Aorta (tissue), 5 donors: Measurements from ENCODE around the gene NECTIN3. TPM values are rescaled to one million over a fixed set of nuclear protein-coding genes. Genes with fewer than 3 reads are reported as not detected.

ENCODE experiments used
- ATAC-seq: fragments of 200-7000 bp; cut with Tn5 transposase; one replicate; pipeline ENCODE4 v1.9.1; 2022; ENCODE audit warnings: moderate library complexity; ENCODE audit not compliant: low FRiP score
- DNase-seq, 2 donors: peaks; one replicate each; pipeline ENCODE4 v3.0.0-alpha.2; 2020
- H3K27ac ChIP-seq, 2 donors: one replicate each; pipeline ENCODE4 v1.5.1; 2013; ENCODE audit warnings: low read length in 2 of 2, mild to moderate bottlenecking in 2 of 2, moderate library complexity in 2 of 2, control low read depth in 1 of 2, inconsistent platforms in 1 of 2, low read depth in 1 of 2
- H3K27me3 ChIP-seq, 2 donors: one replicate each; pipeline ENCODE4 v1.6.1; 2013; ENCODE audit warnings: control low read depth in 1 of 2, low read length in 1 of 2, mild to moderate bottlenecking in 1 of 2, moderate library complexity in 1 of 2; ENCODE audit not compliant: insufficient read depth in 2 of 2, control insufficient read depth in 1 of 2
- H3K36me3 ChIP-seq, 2 donors: one replicate each; pipeline ENCODE4 v1.6.1; 2013; ENCODE audit warnings: control low read depth in 1 of 2, low read length in 1 of 2, mild to moderate bottlenecking in 1 of 2; ENCODE audit not compliant: insufficient read depth in 2 of 2, control insufficient read depth in 1 of 2
- H3K4me1 ChIP-seq, 2 donors: one replicate each; pipeline ENCODE4 v1.6.1; 2013; ENCODE audit warnings: low read length in 2 of 2, control low read depth in 1 of 2, mild to moderate bottlenecking in 1 of 2, moderate library complexity in 1 of 2; ENCODE audit not compliant: insufficient read depth in 2 of 2, control insufficient read depth in 1 of 2
- H3K4me3 ChIP-seq, 2 donors: one replicate each; pipeline ENCODE4 v1.5.1; 2013; ENCODE audit warnings: low read length in 2 of 2, control low read depth in 1 of 2, mild to moderate bottlenecking in 1 of 2
- H3K9me3 ChIP-seq: one replicate; pipeline ENCODE4 v1.6.1; 2013; ENCODE audit warnings: mild to moderate bottlenecking, low read length; ENCODE audit not compliant: control insufficient read depth
- WGBS, 2 donors: extraction: QIAGEN DNeasy Blood & Tissue Kit; methylation state at CpG; one replicate each; pipeline ENCODE4 v1.1.7; 2013; 5-methylcytosine and 5-hydroxymethylcytosine counted together
- intact Hi-C, 2 donors: fragments of 100-400 bp; cut with DNase I; formaldehyde crosslinking; loops; one replicate each; pipeline versions ENCODE4 v1.14.2 to v1.15.0; 2022
- polyA plus RNA-seq, 2 donors: library from polyadenylated mRNA; stranded (reverse); fragments of 200-250 nt; gene quantifications; one replicate each; pipeline ENCODE4 v1.2.3, GENCODE V29; 2013
- total RNA-seq, 2 donors: library from RNA; stranded (reverse); fragmentation: NEBNext Ultra II Directional; extraction: Animal tissue kit (Norgen Biotek cat#: 25700); gene quantifications; one replicate each; pipeline ENCODE4 v1.2.1, GENCODE V29; 2021
- donor health status: healthy with polysubstance abuse.
- donor health status: Bipolar disorder and iron deficiency.
- donor health status: DM: no; HTN: no; CAD: no.
- donor health status: DM: no; HTN: no; CAD: no.
- donor health status: DM: yes; HTN: yes; CAD: no.

Gene NECTIN3
- total and polyA plus RNA-seq, 4 donors: 5.1 to 32.2 (median 18.9) TPM

- DNase-seq (no peak), ATAC-seq (no peak)
- no peaks in the 10 kb centered on the region for H3K4me1 ChIP-seq
- WGBS, 2 donors: 95 to 97% methylated on average over 2 of the region's 2 CpGs
- H3K9me3 ChIP-seq: no peaks in the 10 kb centered on the region
- H3K27ac ChIP-seq: no peak overlapping the region
- no peak overlapping the region for H3K4me3 ChIP-seq
- intact Hi-C loops: no loop called here
- no peaks in the 10 kb centered on the region for H3K27me3 ChIP-seq
- H3K36me3 ChIP-seq: no peaks in the 10 kb centered on the region
Measured at GRCh38 chr3:111156517-111156916, 84.9 kb downstream of the NECTIN3 start.

GRCh38 chr3:111159391-111159790 lies 87.8 kb downstream of the NECTIN3 start:
- DNase-seq (no peak), ATAC-seq (no peak)
- Histone ChIP-seq H3K27ac (no peak overlapping the region), H3K27me3 (no peaks in the 10 kb centered on the region), H3K4me3 (no peak overlapping the region), H3K9me3 (no peaks in the 10 kb centered on the region), H3K4me1 (no peaks in the 10 kb centered on the region), H3K36me3 (no peaks in the 10 kb centered on the region)
- 87 to 91% methylated on average over 3 of the region's 3 CpGs for WGBS, 2 donors
- intact Hi-C loops: no loop called here

- no peaks in the 10 kb centered on the region for H3K9me3 ChIP-seq
- H3K4me3 ChIP-seq: no peak overlapping the region
- H3K27ac ChIP-seq: no peak overlapping the region
- intact Hi-C loops: no loop called here
- ATAC-seq (no peak), DNase-seq (no peak)
- no peaks in the 10 kb centered on the region for H3K36me3 ChIP-seq
- WGBS, 2 donors: 72 to 78% methylated on average over 3 of the region's 3 CpGs
- no peaks in the 10 kb centered on the region for H3K27me3 ChIP-seq
- H3K4me1 ChIP-seq: no peaks in the 10 kb centered on the region
Measured at GRCh38 chr3:111164621-111165020, 93.0 kb downstream of the NECTIN3 start.

GRCh38 chr3:111165411-111165810 lies 93.8 kb downstream of the NECTIN3 start:
- H3K27me3 ChIP-seq: no peaks in the 10 kb centered on the region
- no peak overlapping the region for H3K27ac ChIP-seq
- H3K9me3 ChIP-seq: no peaks in the 10 kb centered on the region
- ATAC-seq (no peak), DNase-seq (no peak)
- 89% methylated on average over 3 of the region's 3 CpGs for WGBS, 2 donors
- H3K36me3 ChIP-seq: no peaks in the 10 kb centered on the region
- intact Hi-C loops: no loop called here
- no peak overlapping the region for H3K4me3 ChIP-seq
- no peaks in the 10 kb centered on the region for H3K4me1 ChIP-seq

GRCh38 chr3:111173328-111173900 lies 101.8 kb downstream of the NECTIN3 start:
- DNase-seq (no peak), ATAC-seq (no peak)
- H3K4me1 ChIP-seq: no peaks in the 10 kb centered on the region
- H3K9me3 ChIP-seq: no peaks in the 10 kb centered on the region
- no peak overlapping the region for H3K27ac ChIP-seq
- WGBS, 2 donors: 89 to 92% methylated on average over 2 of the region's 2 CpGs
- no peaks in the 10 kb centered on the region for H3K36me3 ChIP-seq
- H3K4me3 ChIP-seq: no peak overlapping the region
- intact Hi-C loops: no loop called here
- H3K27me3 ChIP-seq: no peaks in the 10 kb centered on the region

GRCh38 chr3:111173906-111174305 lies 102.3 kb downstream of the NECTIN3 start:
- Histone ChIP-seq H3K27me3 (no peaks in the 10 kb centered on the region), H3K9me3 (no peaks in the 10 kb centered on the region), H3K4me3 (no peak overlapping the region), H3K4me1 (no peaks in the 10 kb centered on the region), H3K27ac (no peak overlapping the region), H3K36me3 (no peaks in the 10 kb centered on the region)
- DNase-seq (no peak), ATAC-seq (no peak)
- intact Hi-C loops: no loop called here
- WGBS, 2 donors: 95 to 96% methylated on average over 1 of the region's 1 CpG

GRCh38 chr3:111190518-111190917 lies 118.9 kb downstream of the NECTIN3 start:
- ATAC-seq: no peak
- H3K27me3 ChIP-seq: no peaks in the 10 kb centered on the region
- H3K27ac ChIP-seq: no peak overlapping the region
- H3K4me3 ChIP-seq: no peak overlapping the region
- intact Hi-C loops: no loop called here
- peaks cover 4 to 10% of the 10 kb centered on the region in 2 donors for H3K36me3 ChIP-seq
- DNase-seq: no peak
- H3K4me1 ChIP-seq: no peaks in the 10 kb centered on the region
- H3K9me3 ChIP-seq: no peaks in the 10 kb centered on the region
- WGBS, 2 donors: 97% methylated on average over 2 of the region's 2 CpGs

- no peaks in the 10 kb centered on the region for H3K27me3 ChIP-seq
- intact Hi-C loops: no loop called here
- ATAC-seq: no peak
Measured at GRCh38 chr3:111193472-111193871, 121.9 kb downstream of the NECTIN3 start.

GRCh38 chr3:111194048-111194447 lies 122.4 kb downstream of the NECTIN3 start:
- ATAC-seq (no peak), DNase-seq (no peak)
- no peaks in the 10 kb centered on the region for H3K9me3 ChIP-seq
- H3K4me1 ChIP-seq: no peaks in the 10 kb centered on the region
- H3K27ac ChIP-seq: no peak overlapping the region
- no peak overlapping the region for H3K4me3 ChIP-seq
- intact Hi-C loops: no loop called here
- 96 to 100% methylated on average over 1 of the region's 1 CpG for WGBS, 2 donors
- H3K27me3 ChIP-seq: no peaks in the 10 kb centered on the region
- H3K36me3 ChIP-seq: peaks cover 5 to 10% of the 10 kb centered on the region in 2 donors

More at GRCh38 chr3:111193472-111193871, 121.9 kb downstream of the NECTIN3 start:
- whole genome bisulfite sequencing, 2 donors: 82 to 87% methylated on average over 3 of the region's 3 CpGs
- no peaks in the 10 kb centered on the region for H3K4me1 ChIP-seq
- DNase-seq: no peak
- peaks cover 5 to 10% of the 10 kb centered on the region in 2 donors for H3K36me3 ChIP-seq
- no peaks in the 10 kb centered on the region for H3K9me3 ChIP-seq
- H3K27ac ChIP-seq: no peak overlapping the region
- no peak overlapping the region for H3K4me3 ChIP-seq
